ENCODE data around the gene LRRC75A. TPM values are rescaled to one million over a fixed set of nuclear protein-coding genes. Genes with fewer than 3 reads are reported as not detected.

The LRRC75A gene
- total and polyA plus RNA-seq, 2 donors (not counting 1 experiment from before 2014, with no cell fraction given), result 2.0 to 3.4 TPM

DNA sequence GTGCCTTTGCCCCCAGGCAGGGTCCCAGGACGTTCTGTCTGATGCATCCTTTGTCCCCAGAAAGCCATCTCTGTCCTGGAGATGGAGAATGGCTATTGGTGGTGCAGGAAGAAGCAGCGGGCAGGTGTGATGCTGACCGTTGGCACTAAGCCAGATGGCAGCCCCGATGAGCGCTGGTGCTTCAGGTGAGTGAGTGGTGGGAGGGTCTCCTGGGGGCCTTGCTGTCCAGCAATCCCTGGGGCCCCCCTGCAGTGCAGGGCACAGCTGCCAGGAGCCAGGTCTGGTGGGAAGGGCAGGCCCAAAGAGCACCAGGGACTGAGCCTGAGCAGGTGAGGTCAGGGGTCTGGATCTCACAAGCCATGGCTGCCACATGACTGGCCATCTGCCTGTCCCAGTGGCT is 58.5 kb downstream of the LRRC75A start:
- no peak for TF ChIP-seq EZH2 (IDR thresholded peaks at IDR 0.05; ENCODE audit: borderline replicate concordance, insufficient read depth, low read depth, low read length, poor library complexity, severe bottlenecking)
- TF ChIP-seq, protein P1, sequence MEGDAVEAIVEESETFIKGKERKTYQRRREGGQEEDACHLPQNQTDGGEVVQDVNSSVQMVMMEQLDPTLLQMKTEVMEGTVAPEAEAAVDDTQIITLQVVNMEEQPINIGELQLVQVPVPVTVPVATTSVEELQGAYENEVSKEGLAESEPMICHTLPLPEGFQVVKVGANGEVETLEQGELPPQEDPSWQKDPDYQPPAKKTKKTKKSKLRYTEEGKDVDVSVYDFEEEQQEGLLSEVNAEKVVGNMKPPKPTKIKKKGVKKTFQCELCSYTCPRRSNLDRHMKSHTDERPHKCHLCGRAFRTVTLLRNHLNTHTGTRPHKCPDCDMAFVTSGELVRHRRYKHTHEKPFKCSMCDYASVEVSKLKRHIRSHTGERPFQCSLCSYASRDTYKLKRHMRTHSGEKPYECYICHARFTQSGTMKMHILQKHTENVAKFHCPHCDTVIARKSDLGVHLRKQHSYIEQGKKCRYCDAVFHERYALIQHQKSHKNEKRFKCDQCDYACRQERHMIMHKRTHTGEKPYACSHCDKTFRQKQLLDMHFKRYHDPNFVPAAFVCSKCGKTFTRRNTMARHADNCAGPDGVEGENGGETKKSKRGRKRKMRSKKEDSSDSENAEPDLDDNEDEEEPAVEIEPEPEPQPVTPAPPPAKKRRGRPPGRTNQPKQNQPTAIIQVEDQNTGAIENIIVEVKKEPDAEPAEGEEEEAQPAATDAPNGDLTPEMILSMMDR (IDR thresholded peaks at IDR 0.05), result no peak
- ATAC-seq (ENCODE audit: low read depth), result no peak

DNA sequence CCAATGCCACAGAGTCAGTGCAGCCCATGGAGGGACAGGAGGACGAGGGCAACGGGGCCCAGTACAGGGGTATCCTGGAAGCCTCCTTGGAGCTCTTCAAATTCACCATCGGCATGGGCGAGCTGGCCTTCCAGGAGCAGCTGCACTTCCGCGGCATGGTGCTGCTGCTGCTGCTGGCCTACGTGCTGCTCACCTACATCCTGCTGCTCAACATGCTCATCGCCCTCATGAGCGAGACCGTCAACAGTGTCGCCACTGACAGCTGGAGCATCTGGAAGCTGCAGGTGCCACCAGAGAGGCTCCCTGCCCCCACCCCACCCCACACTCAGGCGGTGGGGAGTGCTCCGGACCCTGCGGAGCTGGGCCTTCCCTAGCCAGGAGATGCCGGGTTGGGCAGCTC is 60.0 kb downstream of the LRRC75A start:
- Histone ChIP-seq H2AFZ (ENCODE audit: insufficient read depth, low read depth, low read length, poor library complexity, severe bottlenecking) (no peak overlapping the region), H3K79me2 (ENCODE audit: control insufficient read depth, insufficient read depth, low read length) (no peaks in the 10 kb centered on the region), H3K36me3 (replicated peaks in 1 of 2; ENCODE audit: control extremely low read depth in 1 of 2, control insufficient read depth in 1 of 2, extremely low read depth in 1 of 2, insufficient read depth in 2 of 2, low read length in 1 of 2) (peaks cover 0 to 25% of the 10 kb centered on the region in 2 experiments), H3K4me3 (ENCODE audit: control extremely low read depth in 1 of 5, extremely low read depth in 1 of 5, insufficient read depth in 1 of 5, low read depth in 2 of 5, low read length in 4 of 5) (no peak overlapping the region), H3K4me1 (ENCODE audit: control insufficient read depth in 2 of 2, insufficient read depth in 2 of 2, low read length in 2 of 2) (no peaks in the 10 kb centered on the region), H3K9ac (ENCODE audit: low read length) (no peak overlapping the region), H3K27ac (ENCODE audit: low read length in 2 of 2) (no peak overlapping the region), H3K27me3 (replicated peaks in 1 of 4; ENCODE audit: control extremely low read depth in 1 of 4, control insufficient read depth in 3 of 4, insufficient read depth in 4 of 4, low read length in 3 of 4) (no peaks in the 10 kb centered on the region), H4K20me1 (ENCODE audit: control insufficient read depth, insufficient read depth, low read length, poor library complexity, severe bottlenecking) (peaks cover 6% of the 10 kb centered on the region), H3K4me2 (replicated peaks; ENCODE audit: low read depth, low read length, poor library complexity, severe bottlenecking) (no peak overlapping the region), H3K9me3 (ENCODE audit: control extremely low read depth in 1 of 3, control insufficient read depth in 2 of 3, insufficient read depth in 1 of 3, low read length in 2 of 3) (no peaks in the 10 kb centered on the region)
- WGBS (ENCODE audit: insufficient coverage), result 97% methylated on average over 15 of the region's 15 CpGs
- no peak for TF ChIP-seq EZH2 (IDR thresholded peaks at IDR 0.05; ENCODE audit: borderline replicate concordance, insufficient read depth, low read depth, low read length, poor library complexity, severe bottlenecking)
- TF ChIP-seq, protein P1 (IDR thresholded peaks at IDR 0.05), result no peak
- POLR2A ChIA-PET, result interaction anchor here (0.6 to 0.7 kb wide), 2 partner anchors 51 to 1891 kb away, joined by 5 to 10 read pairs; partner anchors contain the start of gene UBB
- CTCF ChIA-PET, result interaction anchor here (0.7 to 1.1 kb wide), 3 partner anchors 68 to 174 kb away, joined by 3 to 5 read pairs (median 3); no protein-coding TSS in a partner anchor
- Mint-ChIP-seq H3K4me3 (no peak overlapping the region), H3K27me3 (no peaks in the 10 kb centered on the region), H3K27ac (no peak overlapping the region), H3K9me3 (ENCODE audit: insufficient read depth) (no peaks in the 10 kb centered on the region), H3K4me1 (peaks cover 5% of the 10 kb centered on the region)
- intact Hi-C loops (cut with micrococcal nuclease), result no loop called here
- DNase-seq (no peak), ATAC-seq (ENCODE audit: low read depth) (no peak)

More for the DNA sequence above, 58.5 kb downstream of the LRRC75A start:
- Mint-ChIP-seq H3K4me1 (peaks cover 12% of the 10 kb centered on the region), H3K27me3 (no peaks in the 10 kb centered on the region), H3K4me3 (no peak overlapping the region), H3K27ac (no peak overlapping the region), H3K9me3 (ENCODE audit: insufficient read depth) (no peaks in the 10 kb centered on the region)
- Histone ChIP-seq H3K4me1 (ENCODE audit: control insufficient read depth in 2 of 2, insufficient read depth in 2 of 2, low read length in 2 of 2) (peaks cover 4 to 5% of the 10 kb centered on the region in 2 donors), H3K9ac (ENCODE audit: low read length) (no peak overlapping the region), H4K20me1 (ENCODE audit: control insufficient read depth, insufficient read depth, low read length, poor library complexity, severe bottlenecking) (no peaks in the 10 kb centered on the region), H3K79me2 (ENCODE audit: control insufficient read depth, insufficient read depth, low read length) (no peaks in the 10 kb centered on the region), H2AFZ (ENCODE audit: insufficient read depth, low read depth, low read length, poor library complexity, severe bottlenecking) (no peak overlapping the region), H3K27ac (ENCODE audit: low read length in 2 of 2) (no peak overlapping the region), H3K9me3 (ENCODE audit: control extremely low read depth in 1 of 3, control insufficient read depth in 2 of 3, insufficient read depth in 1 of 3, low read length in 2 of 3) (no peaks in the 10 kb centered on the region), H3K4me2 (replicated peaks; ENCODE audit: low read depth, low read length, poor library complexity, severe bottlenecking) (no peak overlapping the region), H3K27me3 (replicated peaks in 1 of 4; ENCODE audit: control extremely low read depth in 1 of 4, control insufficient read depth in 3 of 4, insufficient read depth in 4 of 4, low read length in 3 of 4) (no peaks in the 10 kb centered on the region), H3K36me3 (replicated peaks in 1 of 2; ENCODE audit: control extremely low read depth in 1 of 2, control insufficient read depth in 1 of 2, extremely low read depth in 1 of 2, insufficient read depth in 2 of 2, low read length in 1 of 2) (peaks cover 0 to 11% of the 10 kb centered on the region in 2 experiments), H3K4me3 (ENCODE audit: control extremely low read depth in 1 of 5, extremely low read depth in 1 of 5, insufficient read depth in 1 of 5, low read depth in 2 of 5, low read length in 4 of 5) (no peak overlapping the region)
- ChIA-PET POLR2A (no interaction called here), CTCF (interaction anchor here (1.2 kb wide), 1 partner anchor 18 kb away, joined by 3 read pairs; the partner anchor contains the start of gene TRPV2)
- DNase-seq, result no peak
- intact Hi-C loops (cut with micrococcal nuclease), result no loop called here
- WGBS (ENCODE audit: insufficient coverage), result 86% methylated on average over 5 of the region's 5 CpGs

Data from B cell (primary cell).